Left hindlimb (tissue), 1 donor: ENCODE data around the gene RGS3.
A peak's percentile ranks its signal among the peaks of the same experiment; 100 is the strongest.

Experiments
- DNase-seq: peaks from one replicate; pipeline ENCODE4 v3.0.0-alpha.2; 2018

RGS3 gene

DNA sequence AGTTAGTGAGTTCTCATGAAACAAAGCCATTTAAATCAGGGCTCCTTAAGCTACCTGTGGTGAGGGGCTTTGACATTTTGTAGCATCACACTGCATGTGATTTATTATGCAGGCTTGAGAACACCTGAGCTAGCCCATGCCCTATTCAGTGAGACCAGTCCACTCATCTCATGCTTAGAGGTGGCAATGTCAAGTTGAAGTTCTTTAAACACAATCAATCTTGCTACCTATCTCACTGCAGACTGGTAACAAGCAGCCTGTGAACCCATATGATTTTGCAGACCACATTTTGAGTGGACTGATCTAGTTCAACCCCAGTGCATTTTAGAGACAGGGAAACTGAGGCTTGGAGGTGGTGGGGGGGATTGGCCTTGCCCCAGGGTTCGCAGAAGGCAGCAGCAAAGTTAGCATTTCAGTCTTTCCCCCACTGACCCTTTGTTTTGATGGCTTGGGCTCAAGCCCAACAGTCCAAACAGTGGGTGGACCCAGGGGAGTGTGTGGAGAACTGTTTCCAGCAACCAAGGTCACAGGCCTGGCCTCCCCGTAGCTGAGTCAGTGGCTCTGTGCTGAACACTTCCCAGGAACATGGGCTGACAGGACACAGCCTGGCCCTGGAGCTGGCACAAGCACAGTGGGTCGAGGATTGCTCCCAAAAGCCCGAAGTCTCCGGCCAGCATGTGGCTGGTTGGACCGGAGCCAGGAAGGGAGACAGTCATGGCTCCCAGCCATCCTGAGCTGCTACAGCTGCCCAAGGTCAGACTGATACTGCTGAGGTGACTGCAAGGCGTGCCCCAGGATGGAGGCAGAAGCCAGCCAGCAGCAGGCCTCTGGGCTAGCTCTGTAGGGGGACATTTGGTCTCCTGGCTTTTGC is 95.3 kb downstream of the RGS3 start:
- DNase-seq: peak; percentile 66

DNA sequence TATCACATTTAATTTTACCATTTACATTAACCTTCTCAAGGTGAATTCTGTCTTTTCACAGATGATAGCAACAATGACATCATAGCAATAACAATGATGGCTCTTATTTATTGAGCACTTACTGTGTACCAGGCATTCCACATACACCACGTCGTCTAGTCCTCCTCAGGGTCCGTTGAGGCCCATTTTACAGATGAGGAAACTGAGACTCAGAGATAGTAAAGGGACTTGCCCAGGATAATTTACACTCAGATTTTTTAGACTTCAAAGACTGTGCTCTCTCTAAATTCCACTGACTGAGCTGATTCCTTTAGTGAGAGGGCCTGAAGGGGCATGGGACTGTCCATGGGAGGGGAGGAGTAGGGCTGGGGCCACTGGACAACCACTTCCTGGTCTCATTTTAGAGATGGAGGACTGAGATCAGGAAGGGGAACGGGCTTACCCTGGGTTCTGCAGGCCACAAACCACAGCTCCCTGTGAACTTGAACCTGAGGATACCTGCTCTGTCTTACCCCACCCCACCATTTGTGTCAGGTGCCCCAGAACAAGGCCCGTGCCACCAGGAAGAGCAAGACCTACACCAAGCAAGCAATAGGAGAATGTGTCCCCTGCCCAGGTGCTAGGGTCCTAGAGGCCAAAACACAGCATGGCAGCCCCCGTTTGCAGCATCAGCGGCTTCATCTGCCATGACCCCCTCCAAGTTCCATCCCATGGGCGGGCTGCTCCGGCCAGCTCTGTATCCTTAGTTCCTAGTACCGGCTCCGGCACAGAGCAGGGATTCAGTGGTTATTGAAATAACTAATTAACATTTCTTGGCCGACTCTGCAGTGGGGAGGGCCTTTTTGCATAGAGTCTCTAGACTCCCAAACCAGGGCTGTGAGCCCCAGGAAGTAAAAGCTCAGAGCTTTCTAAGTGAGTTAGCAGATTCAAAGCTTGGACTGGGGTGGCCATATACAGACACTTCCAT is 96.6 kb downstream of the RGS3 start:
- DNase-seq: no peak

DNA sequence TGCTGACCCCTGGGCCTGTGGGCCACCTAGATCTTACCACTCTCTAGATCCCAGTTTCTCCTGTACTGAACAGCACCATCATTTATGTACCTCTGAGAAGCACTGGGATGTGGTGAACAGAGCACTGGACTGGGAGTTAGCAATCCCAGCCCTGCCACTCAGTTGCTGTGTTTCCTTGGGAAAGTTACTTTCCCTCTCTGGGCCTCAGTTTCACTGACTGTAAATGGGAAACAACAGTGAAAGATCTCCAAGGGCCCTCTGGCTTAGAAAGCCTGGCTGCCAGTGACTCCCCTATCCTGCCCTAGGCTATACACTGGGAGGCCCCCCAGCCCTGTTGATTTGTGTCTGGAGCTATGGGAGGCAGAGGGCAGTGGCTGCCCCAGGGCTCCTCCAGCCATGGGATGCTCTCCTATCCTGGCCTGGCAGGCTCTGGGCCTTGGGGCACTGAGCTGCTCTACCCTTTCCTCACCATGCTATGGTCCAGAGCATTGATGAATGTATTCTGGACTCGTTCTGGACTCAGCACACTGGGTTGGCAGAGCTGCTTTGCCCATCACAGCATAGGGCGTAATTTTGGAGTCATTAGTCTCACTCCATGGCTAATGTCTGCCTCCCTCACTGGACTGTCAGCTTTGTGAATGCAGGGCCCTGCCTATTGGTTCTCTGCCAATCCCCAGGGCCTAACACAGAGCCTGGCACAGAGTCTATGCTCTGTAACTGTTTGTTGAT is 99.3 kb downstream of the RGS3 start:
- DNase-seq: no peak

DNA sequence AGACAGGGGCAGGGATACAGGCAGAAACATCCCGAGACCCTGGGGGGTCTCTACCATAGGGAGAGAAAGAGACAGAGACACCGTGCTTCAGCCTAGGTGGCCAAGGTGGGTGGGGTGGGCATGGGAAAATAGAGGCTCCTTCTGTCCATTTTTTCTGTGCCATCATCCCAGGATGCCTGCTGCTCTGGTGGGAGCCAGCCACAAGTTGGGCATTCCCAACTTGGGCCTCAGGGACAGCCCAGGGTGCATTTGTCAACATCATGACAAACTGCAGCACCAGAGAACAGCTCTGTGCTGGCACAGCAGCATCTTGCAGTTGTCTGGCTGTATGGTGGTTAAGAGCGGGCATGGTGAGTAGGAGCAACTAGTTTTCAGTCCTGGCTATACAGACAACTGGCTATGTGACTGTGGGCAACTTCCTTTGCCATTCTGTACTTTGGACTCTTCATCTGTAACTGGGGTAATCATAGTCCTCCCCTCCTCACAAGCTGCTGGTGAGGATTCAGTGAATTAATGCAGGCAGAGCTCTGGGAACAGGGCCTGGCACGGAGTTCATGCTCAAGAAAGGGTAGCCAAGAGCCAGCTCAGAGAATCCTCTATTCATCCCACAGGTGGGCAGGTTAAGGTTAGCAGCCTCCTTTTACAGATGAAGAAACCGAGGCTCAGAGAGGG is 100.4 kb downstream of the RGS3 start:
- no peak for DNase-seq

DNA sequence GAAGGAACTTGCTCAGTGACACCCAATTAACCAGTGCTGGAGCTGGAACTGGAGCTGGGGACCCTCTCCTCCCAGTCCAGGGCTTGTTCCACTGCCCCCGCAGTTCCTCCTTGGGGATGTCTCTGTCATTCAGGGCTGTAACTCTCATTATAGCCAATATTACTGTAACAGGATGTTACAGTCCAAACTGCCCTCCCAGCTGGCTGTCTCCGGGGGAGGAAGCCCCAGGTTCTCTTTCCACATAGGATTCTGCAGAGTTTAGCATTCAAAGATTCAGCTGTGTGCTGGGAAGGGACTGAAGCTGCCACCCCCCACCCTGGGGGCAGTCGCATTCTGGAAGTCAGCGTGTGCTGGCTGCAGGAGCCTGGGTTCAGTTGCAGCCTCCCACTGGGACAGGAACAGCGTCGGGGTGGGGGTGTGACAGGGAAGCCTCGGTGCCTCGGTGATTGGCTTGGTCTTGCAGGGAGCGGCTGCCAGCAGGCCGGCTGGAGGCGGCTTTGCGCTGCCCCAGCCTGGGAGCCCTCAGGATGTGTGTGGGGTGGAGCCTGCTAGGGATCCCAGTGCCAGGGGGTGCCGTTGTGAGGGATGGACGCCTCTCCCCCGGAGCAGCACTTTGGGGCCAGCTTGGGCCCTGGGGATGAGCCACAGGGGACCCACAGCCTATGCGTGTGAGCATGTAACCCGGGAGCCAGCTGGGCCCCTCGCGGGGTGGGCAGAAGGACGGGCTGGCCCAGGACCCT is 101.1 kb downstream of the RGS3 start:
- peak; percentile 84 for DNase-seq

DNA sequence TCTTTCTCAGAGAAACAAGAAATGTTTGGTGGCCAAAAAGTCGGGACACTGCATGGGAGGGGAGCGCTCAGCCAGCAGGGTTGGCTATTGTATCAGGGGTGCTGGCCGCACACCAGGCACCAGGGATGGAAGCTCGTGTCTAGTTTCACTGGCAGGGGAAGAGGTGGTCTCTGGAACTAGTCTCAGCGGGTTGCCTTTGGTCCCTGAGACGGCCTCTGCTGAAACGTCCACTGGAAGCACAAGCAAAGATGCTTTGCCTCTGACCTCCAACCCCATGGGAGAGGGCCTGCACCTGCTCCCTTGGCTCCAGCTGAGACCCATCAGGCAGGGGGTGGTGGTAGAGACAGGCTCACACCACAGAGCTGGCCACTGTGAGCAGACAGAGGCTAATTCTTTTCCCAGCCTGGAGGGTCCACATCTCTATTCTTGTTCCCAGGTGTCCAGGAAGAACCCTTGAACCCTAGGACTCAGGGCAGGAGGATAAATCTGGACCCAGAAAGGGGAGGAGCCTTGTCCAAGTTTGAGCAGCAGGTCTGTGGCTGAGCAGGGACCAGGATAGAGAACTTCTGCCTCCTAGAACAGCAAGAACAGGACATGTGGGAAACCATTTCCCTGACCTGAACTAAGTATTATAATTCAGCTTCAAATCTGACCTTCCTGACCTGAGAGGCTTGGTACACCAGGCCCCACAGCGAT is 102.6 kb downstream of the RGS3 start:
- DNase-seq: no peak

DNA sequence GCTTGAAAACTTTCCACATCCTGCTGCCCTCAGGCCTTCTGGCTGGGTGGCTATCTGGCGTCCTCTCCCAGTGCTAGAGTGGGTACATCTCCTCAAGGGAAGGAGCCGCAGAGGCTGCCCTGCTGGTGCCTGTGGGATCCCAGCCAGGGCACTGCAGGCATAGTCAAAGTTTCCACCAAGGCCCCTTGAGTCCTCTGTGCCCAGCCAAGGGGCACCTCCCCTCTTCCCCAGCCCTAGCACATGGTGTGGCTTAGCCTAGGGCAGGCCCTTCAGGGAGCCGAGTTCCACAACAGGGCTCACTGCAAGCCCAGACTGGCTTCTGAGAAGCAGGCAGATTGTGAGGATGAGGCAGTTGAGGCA is 103.2 kb downstream of the RGS3 start:
- DNase-seq: no peak

DNA sequence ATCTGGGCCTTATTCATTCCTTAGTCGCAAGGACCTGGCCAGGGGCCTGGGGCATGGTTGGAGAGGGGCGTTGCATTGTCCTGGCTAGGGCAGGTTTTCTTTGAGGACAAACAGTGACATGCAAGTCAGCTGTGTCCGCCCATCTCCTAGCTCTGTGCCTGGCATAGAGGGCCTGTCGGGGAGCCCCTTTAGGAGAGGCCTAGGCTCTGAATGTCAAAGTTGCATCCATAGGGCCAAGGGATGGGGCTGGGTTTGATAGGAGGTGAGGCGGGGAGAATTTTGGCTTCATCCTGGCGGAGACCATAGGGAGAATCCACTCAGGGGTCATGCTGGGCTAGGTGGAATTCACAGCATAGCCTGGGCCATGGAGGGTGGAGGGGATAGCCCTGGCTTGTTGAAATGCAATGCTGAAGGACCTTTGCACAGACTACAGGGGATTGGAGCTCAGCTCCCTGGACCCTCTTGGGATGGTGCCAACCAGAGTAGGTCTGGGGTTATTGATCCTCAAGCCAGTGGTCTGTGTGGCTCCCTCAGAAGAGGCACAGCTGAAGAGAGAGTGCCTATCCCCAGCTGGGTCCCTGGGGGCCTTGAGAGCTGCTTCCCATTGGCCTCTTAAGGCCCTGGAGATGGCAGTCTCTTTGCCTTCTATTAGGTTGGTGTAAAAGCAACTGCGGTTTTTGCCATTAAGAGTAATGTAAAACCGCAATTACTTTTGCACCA is 104.0 kb downstream of the RGS3 start:
- no peak for DNase-seq

DNA sequence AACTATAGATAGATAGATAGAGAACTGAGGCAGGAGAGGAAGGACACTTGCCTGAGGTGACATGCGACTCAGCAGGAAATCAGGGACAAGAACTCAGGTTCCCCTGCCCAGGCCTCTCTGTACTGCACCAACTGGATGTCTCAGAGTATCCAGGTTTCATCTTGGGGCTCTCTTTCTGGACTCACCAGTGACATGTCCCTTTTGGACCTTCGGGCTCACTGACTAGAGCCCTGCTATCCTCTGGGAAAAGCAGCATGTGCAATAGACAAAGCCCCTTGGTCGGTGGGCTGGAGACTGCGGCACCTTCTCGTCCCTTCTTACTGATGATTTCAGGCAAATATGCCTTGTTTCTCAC is 104.5 kb downstream of the RGS3 start:
- no peak for DNase-seq

DNA sequence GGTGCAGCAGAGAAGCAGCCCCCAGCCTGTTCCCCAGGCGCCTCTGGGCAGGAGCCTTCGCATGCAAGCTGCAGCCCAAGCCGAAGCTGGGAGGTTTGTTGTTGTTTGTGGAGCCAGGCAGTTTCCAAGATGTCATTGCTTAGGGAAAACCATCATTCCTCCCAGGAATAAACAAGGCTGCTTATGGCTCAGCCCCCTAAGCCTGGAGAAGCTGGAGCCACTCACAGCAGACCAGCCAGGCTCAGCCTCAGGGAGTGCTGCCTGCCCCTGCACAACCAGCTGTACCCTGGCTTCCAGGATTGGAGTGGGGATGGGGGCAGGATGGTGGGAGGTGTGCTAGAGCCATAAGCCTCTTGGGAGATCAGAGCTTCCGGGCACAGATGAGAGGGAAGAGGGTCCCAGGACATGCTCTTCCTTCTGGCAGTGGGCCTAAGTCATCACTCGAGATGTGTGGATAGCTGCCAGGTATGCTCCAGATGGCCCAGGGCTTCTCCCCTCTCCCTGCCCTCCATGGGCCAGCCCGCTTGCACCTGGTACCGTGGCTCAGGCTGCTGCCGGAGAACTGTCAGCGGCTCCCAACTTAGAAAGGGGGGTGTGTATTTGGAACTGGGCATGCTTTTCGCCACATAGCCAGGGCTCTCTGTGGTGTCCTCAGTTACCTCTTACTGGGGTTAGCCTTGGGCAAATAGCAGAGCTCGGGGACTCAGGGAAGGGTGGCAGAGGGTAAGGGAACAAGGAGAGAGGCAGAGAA is 105.2 kb downstream of the RGS3 start:
- DNase-seq: peak; percentile 66

DNA sequence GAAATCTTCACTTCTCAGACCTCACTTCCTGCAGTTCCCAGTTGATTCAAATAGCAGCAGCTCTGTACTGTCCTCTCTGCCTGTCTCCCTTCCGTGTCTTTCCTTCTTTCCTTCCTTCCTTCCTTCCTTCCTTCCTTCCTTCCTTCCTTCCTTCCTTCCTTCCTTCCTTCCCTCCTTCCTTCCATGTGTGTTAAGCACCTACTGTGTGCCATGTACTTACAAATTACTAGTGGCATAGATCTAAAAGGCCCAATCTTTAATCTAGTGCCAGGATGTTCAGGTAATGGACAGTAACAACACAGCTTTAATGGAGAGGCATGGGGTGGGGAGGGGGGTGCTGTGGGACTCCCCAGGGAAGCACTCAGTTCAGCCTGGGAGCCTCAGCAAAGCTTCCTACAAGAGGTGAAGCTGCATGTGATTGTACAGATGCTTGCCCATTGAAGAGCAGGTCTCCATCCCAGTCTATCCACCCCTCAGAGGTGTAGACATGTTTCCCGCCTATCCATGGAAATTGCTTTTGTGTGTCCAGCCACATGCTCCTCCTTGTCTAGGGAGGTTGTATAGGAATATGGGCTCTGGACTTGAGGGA is 106.0 kb downstream of the RGS3 start:
- no peak for DNase-seq

DNA sequence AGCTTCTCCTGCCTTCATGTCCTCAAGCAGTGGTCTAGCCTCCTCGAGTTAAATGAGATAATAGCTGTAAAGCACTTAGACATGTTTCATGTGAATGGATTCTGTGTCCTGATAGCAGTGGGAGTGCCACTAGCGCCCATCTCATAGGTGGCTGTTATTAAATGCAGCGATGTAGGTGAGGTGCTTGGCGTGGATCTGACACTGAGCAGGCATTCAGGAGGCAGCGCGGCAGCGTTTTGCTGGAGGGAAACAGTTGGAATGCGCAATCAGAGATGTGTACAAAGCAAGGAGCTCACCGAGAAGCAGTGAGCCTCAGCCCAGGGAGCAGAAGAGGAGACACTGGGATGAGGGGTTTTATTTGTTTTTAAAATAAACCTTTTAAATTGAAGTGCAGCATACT is 106.6 kb downstream of the RGS3 start:
- no peak for DNase-seq

DNA sequence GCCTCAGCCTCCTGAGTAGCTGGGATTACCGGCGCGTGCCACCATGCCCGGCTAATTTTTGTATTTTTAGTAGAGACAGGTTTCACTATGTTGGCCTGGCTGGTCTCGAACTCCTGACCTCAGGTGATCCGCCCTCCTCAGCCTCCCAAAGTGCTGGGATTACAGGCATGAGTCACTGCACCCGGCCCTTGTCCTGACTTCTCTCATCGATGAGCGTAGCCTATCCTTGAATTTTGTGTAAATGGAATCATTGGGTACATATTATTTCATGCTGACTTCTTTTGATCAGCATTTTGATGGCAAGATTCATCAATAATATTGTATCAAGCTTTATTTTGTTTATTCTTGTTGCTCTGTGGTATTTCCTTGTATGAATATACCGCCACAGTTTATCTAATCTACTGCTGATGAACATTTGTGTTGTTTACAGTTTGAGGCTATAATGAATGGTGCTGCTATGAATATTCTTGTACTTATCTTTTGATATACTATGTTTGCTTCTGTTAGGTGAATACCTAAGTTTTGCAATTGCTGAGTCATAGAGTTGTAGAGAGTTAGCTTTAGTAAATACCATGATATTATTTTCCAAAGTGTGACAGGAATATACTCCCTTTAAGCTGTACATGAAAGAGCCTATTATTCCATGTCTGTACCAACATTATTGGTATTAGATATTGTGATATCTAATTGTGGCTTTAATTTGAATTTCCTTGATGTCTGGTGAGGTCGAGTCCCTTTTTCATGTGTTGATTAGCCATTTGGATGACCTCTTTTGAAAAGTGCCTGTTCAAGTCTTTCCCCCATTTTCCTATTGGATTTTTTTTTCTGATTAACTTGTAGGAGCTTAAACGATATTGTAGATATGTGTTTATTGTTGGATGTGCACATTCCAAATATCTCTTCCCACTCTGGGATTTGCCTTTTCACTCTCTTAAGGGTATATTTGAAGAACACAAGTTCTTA is 107.5 kb downstream of the RGS3 start:
- no peak for DNase-seq

DNA sequence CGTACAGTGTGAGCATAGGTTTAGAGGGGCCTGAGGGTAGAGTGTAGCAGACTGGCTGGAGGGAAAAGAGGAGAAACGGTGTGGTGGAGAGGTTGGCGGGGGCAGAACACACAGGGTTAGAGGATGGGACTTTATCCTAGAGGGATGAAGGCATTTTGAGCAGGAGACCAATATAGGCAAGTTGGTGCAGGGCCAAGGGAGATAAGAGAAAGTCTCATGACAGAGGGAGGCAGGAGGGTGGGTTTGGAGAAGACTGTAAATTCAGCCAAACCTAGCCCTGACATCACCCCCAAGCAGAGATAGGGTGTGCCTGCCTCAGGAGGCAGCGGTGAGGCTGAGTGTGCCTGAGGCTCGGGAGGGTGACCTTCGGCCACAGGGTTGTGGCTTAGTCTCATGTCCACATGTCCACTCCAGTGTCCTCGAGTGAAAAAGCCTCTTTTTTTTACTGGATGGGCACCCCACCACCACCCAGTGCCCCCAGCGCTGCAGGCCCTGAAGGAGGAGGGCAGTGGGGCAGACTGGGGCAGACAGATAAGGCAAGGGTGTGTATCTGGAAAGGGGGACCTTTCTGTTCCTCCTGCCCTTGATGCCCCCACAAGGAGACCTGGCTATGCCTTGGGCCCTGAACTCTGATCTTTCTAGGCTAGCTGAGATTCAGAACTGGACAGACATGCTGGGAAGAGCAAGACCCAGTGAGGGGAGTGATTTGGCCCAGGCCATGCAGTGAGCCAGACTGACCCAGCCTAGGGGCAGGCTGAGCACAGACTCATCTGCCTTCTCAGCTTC is 108.7 kb downstream of the RGS3 start:
- no peak for DNase-seq

DNA sequence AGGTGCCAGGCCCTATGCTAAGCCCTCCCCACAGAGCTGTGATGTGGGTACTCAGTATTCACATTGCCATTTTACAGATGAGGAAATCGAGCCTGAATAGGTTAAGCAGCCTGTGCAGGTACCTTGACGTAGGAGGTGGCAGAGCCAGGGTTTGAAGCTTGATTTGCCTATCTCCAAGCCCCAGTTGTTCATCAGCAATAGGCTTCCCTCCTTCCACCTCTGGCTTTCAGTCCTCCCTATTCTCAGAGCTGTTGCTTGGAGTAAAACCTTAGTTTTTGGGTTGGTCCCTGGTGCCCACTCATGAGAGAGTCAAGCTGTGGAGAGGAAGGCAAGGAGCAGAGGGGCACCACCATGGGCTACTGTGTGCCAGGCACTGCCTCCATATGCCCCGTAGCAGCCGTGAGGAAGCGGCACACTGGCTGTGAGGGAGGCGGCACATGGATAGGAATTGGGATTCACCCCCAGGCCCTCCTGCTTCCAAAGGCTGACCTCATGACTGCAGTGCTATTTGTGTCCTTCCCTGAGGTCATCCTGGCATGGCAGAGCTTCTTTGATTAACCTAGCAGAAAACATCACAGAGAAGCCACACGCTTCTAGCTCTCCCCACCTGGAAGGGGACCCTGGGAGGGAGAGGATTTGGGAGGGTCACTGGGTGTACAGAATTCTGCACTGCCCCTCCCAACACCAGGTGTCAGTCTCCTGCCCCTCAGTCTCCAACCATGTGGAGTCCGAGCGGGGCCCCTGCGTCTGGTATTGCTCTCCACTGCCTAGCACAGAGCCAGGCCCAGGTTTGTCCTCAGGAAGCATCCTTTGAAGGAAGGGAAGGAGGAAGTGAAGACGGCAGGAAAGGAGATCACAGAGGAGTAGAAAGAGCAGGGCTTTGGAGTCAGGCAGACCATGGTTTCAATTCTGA is 109.8 kb downstream of the RGS3 start:
- DNase-seq: no peak

DNA sequence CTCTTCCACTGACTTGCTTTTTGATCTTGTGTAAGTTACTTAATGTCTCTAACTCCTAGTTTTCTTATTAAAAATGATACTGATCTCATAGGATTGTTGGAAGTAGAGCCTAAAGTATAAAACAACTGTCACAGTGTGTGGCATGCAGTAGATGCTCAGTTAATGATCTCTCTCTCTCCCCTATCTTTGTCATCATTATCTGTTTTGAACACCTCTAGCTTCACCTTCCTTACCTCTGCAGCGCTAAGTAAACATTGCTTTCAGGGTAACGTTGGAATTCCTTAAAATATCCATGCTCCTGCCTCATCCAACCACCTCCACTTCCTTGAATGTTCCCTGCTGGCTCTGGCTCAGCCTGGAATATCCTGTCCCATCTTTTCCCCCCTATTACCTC is 110.4 kb downstream of the RGS3 start:
- no peak for DNase-seq
